Neuronal stem cell (in vitro differentiated cells): Measurements from ENCODE around the gene MB.

Source experiments
- DNase-seq: peaks from one replicate; pipeline ENCODE4 v3.0.0-alpha.2; 2013; ENCODE audit warnings: low spot score
- H2AFZ ChIP-seq: one replicate; pipeline ENCODE4 v1.6.1; 2013; ENCODE audit warnings: mild to moderate bottlenecking, low read length, inconsistent platforms
- H2AK5ac ChIP-seq: 2 replicates; pipeline ENCODE4 v1.6.1; 2013; ENCODE audit warnings: low read depth, mild to moderate bottlenecking, inconsistent platforms, low read length, moderate library complexity, mixed read lengths
- H2BK120ac ChIP-seq: 2 replicates; pipeline ENCODE4 v1.6.1; 2013; ENCODE audit warnings: low read depth, mild to moderate bottlenecking, inconsistent platforms, low read length, moderate library complexity, mixed read lengths
- H2BK12ac ChIP-seq: one replicate; pipeline ENCODE4 v1.6.1; 2013; ENCODE audit warnings: low read length, inconsistent platforms
- H2BK15ac ChIP-seq: 2 replicates; pipeline ENCODE4 v1.6.1; 2013; ENCODE audit warnings: mild to moderate bottlenecking, low read length, inconsistent platforms, mixed read lengths
- H2BK5ac ChIP-seq: one replicate; pipeline ENCODE4 v1.6.1; 2013; ENCODE audit warnings: inconsistent platforms, mild to moderate bottlenecking, low read length, moderate library complexity
- H3K14ac ChIP-seq: one replicate; pipeline ENCODE4 v1.6.1; 2013; ENCODE audit warnings: low read length, inconsistent platforms
- H3K18ac ChIP-seq: 2 replicates; pipeline ENCODE4 v1.6.1; 2013; ENCODE audit warnings: low read length, inconsistent platforms
- H3K23ac ChIP-seq: 2 replicates; pipeline ENCODE4 v1.6.1; 2013; ENCODE audit warnings: low read depth, mild to moderate bottlenecking, mixed read lengths, low read length, inconsistent platforms; ENCODE audit not compliant: poor library complexity
- H3K27ac ChIP-seq: replicated peaks from 3 replicates; pipeline ENCODE4 v1.5.1; 2013; ENCODE audit warnings: low read length, inconsistent platforms
- H3K27me3 ChIP-seq, 3 experiments: 2 replicates each; pipeline ENCODE4 v1.6.1; 2013; ENCODE audit warnings: low read length in 3 of 3, mild to moderate bottlenecking in 2 of 3, inconsistent platforms in 1 of 3, low read depth in 1 of 3, mixed read lengths in 1 of 3, moderate library complexity in 1 of 3; ENCODE audit not compliant: control insufficient read depth in 3 of 3, insufficient read depth in 3 of 3
- H3K36me3 ChIP-seq, 2 donors: replicated peaks in 1 of 2; 2 replicates each; pipeline ENCODE4 v1.6.1; 2013; ENCODE audit warnings: low read length in 2 of 2; ENCODE audit not compliant: control insufficient read depth in 2 of 2, insufficient read depth in 2 of 2
- H3K4ac ChIP-seq: 2 replicates; pipeline ENCODE4 v1.6.1; 2013; ENCODE audit warnings: inconsistent platforms, mild to moderate bottlenecking, low read length, moderate library complexity
- H3K4me1 ChIP-seq, 2 donors: 1 replicate in 1 of 2; 2 replicates in 1 of 2; pipeline ENCODE4 v1.6.1; 2013; ENCODE audit warnings: low read length in 2 of 2, low read depth in 1 of 2; ENCODE audit not compliant: control insufficient read depth in 2 of 2, insufficient read depth in 1 of 2
- H3K4me2 ChIP-seq: one replicate; pipeline ENCODE4 v1.6.1; 2013; ENCODE audit warnings: mild to moderate bottlenecking, low read length, inconsistent platforms; ENCODE audit not compliant: insufficient read depth, poor library complexity, severe bottlenecking
- H3K4me3 ChIP-seq, 2 donors: 2 replicates each; pipeline ENCODE4 v1.5.1; 2013; ENCODE audit warnings: low read length in 2 of 2, mild to moderate bottlenecking in 2 of 2, inconsistent platforms in 1 of 2, moderate library complexity in 1 of 2
- H3K79me1 ChIP-seq: one replicate; pipeline ENCODE4 v1.6.1; 2013; ENCODE audit warnings: low read depth, mild to moderate bottlenecking, inconsistent platforms, low read length, moderate library complexity
- H3K9ac ChIP-seq: one replicate; pipeline ENCODE4 v1.6.1; 2013; ENCODE audit warnings: mild to moderate bottlenecking, low read depth, low read length, inconsistent platforms; ENCODE audit not compliant: poor library complexity
- H3K9me3 ChIP-seq, 2 donors: replicated peaks in 1 of 2; 2 replicates each; pipeline versions ENCODE3 to v1.6.1; 2013; ENCODE audit warnings: low read length in 2 of 2, mild to moderate bottlenecking in 2 of 2, inconsistent platforms in 1 of 2, low read depth in 1 of 2, mixed read lengths in 1 of 2, moderate library complexity in 1 of 2; ENCODE audit not compliant: control insufficient read depth in 2 of 2, insufficient read depth in 1 of 2
- H4K8ac ChIP-seq: one replicate; pipeline ENCODE4 v1.6.1; 2013; ENCODE audit warnings: low read depth, mild to moderate bottlenecking, inconsistent platforms, low read length, moderate library complexity
- H4K91ac ChIP-seq: one replicate; pipeline ENCODE4 v1.6.1; 2013; ENCODE audit warnings: low read length, low read depth, mild to moderate bottlenecking, inconsistent platforms; ENCODE audit not compliant: poor library complexity
- WGBS, 2 donors: extraction: QIAGEN DNeasy Blood & Tissue Kit; methylation state at CpG; one replicate each; pipeline ENCODE4 v1.1.7; 2013; ENCODE audit warnings: missing lambda C conversion rate in 2 of 2, mixed read lengths in 1 of 2; ENCODE audit not compliant: insufficient read length in 2 of 2, insufficient replicate concordance in 1 of 2; ENCODE audit errors: extremely low coverage in 2 of 2; 5-methylcytosine and 5-hydroxymethylcytosine counted together

MB gene

DNA sequence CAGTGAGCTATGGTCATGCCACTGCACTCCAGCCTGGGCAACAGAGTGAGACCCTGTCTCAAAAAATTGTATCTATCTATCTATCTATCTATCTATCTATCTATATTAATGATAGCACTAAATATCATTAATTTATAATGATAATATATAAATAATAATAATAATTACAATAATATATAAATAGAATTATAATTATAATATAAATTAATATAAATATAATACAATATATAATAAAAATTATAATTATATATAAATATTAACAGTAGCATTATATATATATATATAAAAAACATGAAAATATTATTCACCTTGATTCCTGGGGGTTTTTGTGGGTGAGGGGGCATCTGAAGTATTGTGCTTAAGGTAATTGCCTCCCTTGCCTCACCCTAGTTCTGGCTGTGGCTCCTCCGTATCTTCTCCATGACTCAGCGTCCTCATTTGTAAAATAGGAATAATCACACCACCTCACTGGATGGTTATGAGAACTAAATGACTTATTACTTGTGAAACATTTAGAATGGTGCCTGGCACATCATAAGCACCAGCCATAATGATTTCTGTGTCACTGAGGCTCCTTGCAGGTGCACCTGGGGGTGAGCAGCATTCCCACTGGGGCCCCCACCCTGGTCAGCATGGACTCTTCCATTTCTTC, 57.6 kb downstream of the MB start:
- H3K14ac ChIP-seq: no peak overlapping the region
- no peak overlapping the region for H2AFZ ChIP-seq
- peaks cover 0 to 20% (median 0%) of the 10 kb centered on the region in 3 experiments for H3K27me3 ChIP-seq
- H3K18ac ChIP-seq: no peak overlapping the region
- H2BK5ac ChIP-seq: no peak overlapping the region
- no peak for DNase-seq
- no peak overlapping the region for H4K91ac ChIP-seq
- peaks cover 14 to 15% of the 10 kb centered on the region in 2 donors for H3K4me1 ChIP-seq
- H3K23ac ChIP-seq: no peak overlapping the region
- H2BK120ac ChIP-seq: no peak overlapping the region
- H3K4ac ChIP-seq: no peak overlapping the region
- no peaks in the 10 kb centered on the region for H3K9me3 ChIP-seq
- no peak overlapping the region for H3K9ac ChIP-seq
- H3K36me3 ChIP-seq: no peaks in the 10 kb centered on the region
- no peak overlapping the region for H3K4me3 ChIP-seq
- H4K8ac ChIP-seq: no peak overlapping the region
- H2BK12ac ChIP-seq: no peak overlapping the region
- no CpG with 5 or more reads among the region's 2 CpGs for WGBS, 2 donors
- no peak overlapping the region for H2BK15ac ChIP-seq
- no peak overlapping the region for H3K27ac ChIP-seq
- no peak overlapping the region for H2AK5ac ChIP-seq
- no peaks in the 10 kb centered on the region for H3K79me1 ChIP-seq
- no peak overlapping the region for H3K4me2 ChIP-seq

DNA sequence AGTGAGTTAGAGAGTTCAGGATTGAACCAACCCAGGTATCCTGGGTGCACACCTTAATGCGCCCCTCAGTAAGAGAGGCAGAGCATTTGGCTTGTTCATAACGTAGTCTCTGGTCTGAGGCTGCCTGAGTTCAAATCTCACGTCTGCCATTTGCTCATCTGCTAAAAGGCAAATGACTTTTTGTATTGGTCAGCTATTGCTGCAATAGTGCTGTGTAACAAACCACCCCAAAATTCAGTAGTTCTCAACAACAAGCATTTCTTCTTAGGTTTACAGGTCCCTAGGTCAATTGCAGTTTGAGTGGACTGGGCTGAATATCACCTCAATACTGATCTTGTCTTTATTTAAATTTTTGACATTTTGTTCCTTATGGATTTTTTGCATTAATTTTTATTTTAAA, 58.4 kb downstream of the MB start:
- Histone ChIP-seq H3K36me3 (no peaks in the 10 kb centered on the region), H2BK12ac (no peak overlapping the region), H3K27me3 (peaks cover 0 to 25% (median 0%) of the 10 kb centered on the region in 3 experiments), H2BK120ac (no peak overlapping the region), H3K9ac (no peak overlapping the region), H3K4me2 (no peak overlapping the region), H2AK5ac (no peak overlapping the region), H3K79me1 (no peaks in the 10 kb centered on the region), H3K27ac (no peak overlapping the region), H3K4ac (no peak overlapping the region), H3K4me1 (peaks cover 14 to 15% of the 10 kb centered on the region in 2 donors), H3K18ac (no peak overlapping the region), H3K14ac (no peak overlapping the region), H2BK15ac (no peak overlapping the region), H4K8ac (no peak overlapping the region), H4K91ac (no peak overlapping the region), H3K9me3 (no peaks in the 10 kb centered on the region), H3K23ac (no peak overlapping the region), H2AFZ (no peak overlapping the region), H3K4me3 (no peak overlapping the region), H2BK5ac (no peak overlapping the region)
- no CpG with 5 or more reads among the region's 3 CpGs for WGBS, 2 donors
- DNase-seq: no peak

DNA sequence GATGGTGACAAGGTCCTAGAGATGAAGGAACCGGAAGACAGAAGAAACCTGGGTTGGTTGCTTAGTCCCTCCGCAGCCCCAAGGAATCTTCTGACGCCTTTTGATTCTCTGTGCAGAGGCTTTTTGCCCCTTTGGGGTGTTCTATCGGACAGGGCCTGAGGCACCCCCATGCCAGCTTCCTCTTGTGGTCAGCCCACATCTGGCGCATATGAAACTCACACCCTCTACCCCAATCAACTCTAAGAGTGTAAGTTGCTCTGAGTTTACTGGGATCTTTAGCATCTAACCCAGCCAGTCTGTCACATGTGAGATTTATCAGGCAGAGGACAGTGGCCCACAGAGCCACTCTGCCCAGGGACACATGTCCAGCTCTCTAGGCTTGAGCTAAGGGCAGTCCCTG, 59.1 kb downstream of the MB start:
- Histone ChIP-seq H4K91ac (no peak overlapping the region), H3K27ac (no peak overlapping the region)
- WGBS, 2 donors: no CpG with 5 or more reads among the region's 5 CpGs

More for the DNA sequence above, 59.1 kb downstream of the MB start:
- no peak overlapping the region for H3K23ac ChIP-seq
- H3K4me3 ChIP-seq: no peak overlapping the region
- H3K36me3 ChIP-seq: no peaks in the 10 kb centered on the region
- H2BK120ac ChIP-seq: no peak overlapping the region
- peak overlapping the region; percentile 40 for H2AK5ac ChIP-seq
- H3K79me1 ChIP-seq: no peaks in the 10 kb centered on the region
- H4K8ac ChIP-seq: no peak overlapping the region
- H3K4ac ChIP-seq: no peak overlapping the region
- peaks cover 0 to 23% (median 0%) of the 10 kb centered on the region in 3 experiments for H3K27me3 ChIP-seq
- no peak overlapping the region for H3K9ac ChIP-seq
- no peak overlapping the region for H3K4me2 ChIP-seq
- H2AFZ ChIP-seq: no peak overlapping the region
- no peak overlapping the region for H2BK15ac ChIP-seq
- peak overlapping the region; percentile 7 for H3K18ac ChIP-seq
- no peak overlapping the region for H2BK5ac ChIP-seq
- no peaks in the 10 kb centered on the region for H3K9me3 ChIP-seq
- no peak overlapping the region for H2BK12ac ChIP-seq
- no peak for DNase-seq
- peaks cover 14 to 15% of the 10 kb centered on the region in 2 donors for H3K4me1 ChIP-seq
- H3K14ac ChIP-seq: no peak overlapping the region
